Bronchial epithelial cell (primary cell): Measurements from ENCODE around the gene SUPT4H1. TPM values are rescaled to one million over a fixed set of nuclear protein-coding genes. Genes with fewer than 3 reads are reported as not detected.

Source experiments
- DNase-seq: peaks from one replicate; pipeline ENCODE4 v3.0.0-alpha.2; 2010; ENCODE audit warnings: low read depth
- FAIRE-seq: peaks from 2 replicates; lab custom pipeline; 2011; peaks lifted over from hg19 to GRCh38; lab: Jason Lieb, UNC
- H3K27me3 ChIP-seq: 2 replicates; pipeline ENCODE4 v1.5.1; 2011; ENCODE audit warnings: low read length; ENCODE audit not compliant: control insufficient read depth, insufficient read depth
- H3K36me3 ChIP-seq: 2 replicates; pipeline ENCODE4 v1.5.1; 2011; ENCODE audit warnings: low read length; ENCODE audit not compliant: control insufficient read depth, insufficient read depth
- H3K4me3 ChIP-seq: 2 replicates; pipeline ENCODE4 v1.5.1; 2011; ENCODE audit warnings: mild to moderate bottlenecking, low read depth, low read length, control low read depth
- CTCF ChIP-seq: IDR thresholded peaks from 2 replicates; pipeline ENCODE4 v1.5.1; 2011; ENCODE audit warnings: mild to moderate bottlenecking, moderate library complexity, low read length, control low read depth, inconsistent platforms; ENCODE audit not compliant: insufficient read depth, severe bottlenecking
- total RNA-seq: library from RNA; depleted of rRNA; stranded (reverse); fragments of >200 nt; gene quantifications from 2 replicates; pipeline ENCODE4 v1.2.1, GENCODE V29; 2014

The SUPT4H1 gene
- total RNA-seq, 1 donor from 2014 or later: 52.1 TPM

- no peak for FAIRE-seq
- H3K27me3 ChIP-seq: no peaks in the 10 kb centered on the region
- DNase-seq: no peak
Measured at GRCh38 chr17:58308173-58308984, 43.6 kb downstream of the SUPT4H1 start.

GRCh38 chr17:58307468-58308172 lies 44.4 kb downstream of the SUPT4H1 start:
- no peak for TF ChIP-seq CTCF
- H3K4me3 ChIP-seq: no peak overlapping the region
- no peak for FAIRE-seq
- no peaks in the 10 kb centered on the region for H3K27me3 ChIP-seq
- no peaks in the 10 kb centered on the region for H3K36me3 ChIP-seq
- DNase-seq: no peak

More at GRCh38 chr17:58308173-58308984, 43.6 kb downstream of the SUPT4H1 start:
- Histone ChIP-seq H3K4me3 (no peak overlapping the region), H3K36me3 (no peaks in the 10 kb centered on the region)
- TF ChIP-seq CTCF: peak; percentile 21

- DNase-seq: no peak
Measured at GRCh38 chr17:58306131-58306951, 45.7 kb downstream of the SUPT4H1 start.

GRCh38 chr17:58305626-58306025 lies 46.4 kb downstream of the SUPT4H1 start:
- FAIRE-seq: no peak
- TF ChIP-seq CTCF: no peak

More at GRCh38 chr17:58306131-58306951, 45.7 kb downstream of the SUPT4H1 start:
- no peak for TF ChIP-seq CTCF
- no peaks in the 10 kb centered on the region for H3K27me3 ChIP-seq
- no peak overlapping the region for H3K4me3 ChIP-seq
- FAIRE-seq: no peak
- no peaks in the 10 kb centered on the region for H3K36me3 ChIP-seq

GRCh38 chr17:58304750-58305486 lies 47.1 kb downstream of the SUPT4H1 start:
- no peak for FAIRE-seq

More at GRCh38 chr17:58305626-58306025, 46.4 kb downstream of the SUPT4H1 start:
- H3K36me3 ChIP-seq: no peaks in the 10 kb centered on the region
- no peak for DNase-seq
- H3K27me3 ChIP-seq: no peaks in the 10 kb centered on the region
- no peak overlapping the region for H3K4me3 ChIP-seq

More at GRCh38 chr17:58304750-58305486, 47.1 kb downstream of the SUPT4H1 start:
- Histone ChIP-seq H3K36me3 (no peaks in the 10 kb centered on the region), H3K4me3 (no peak overlapping the region), H3K27me3 (no peaks in the 10 kb centered on the region)
- no peak for DNase-seq
- no peak for TF ChIP-seq CTCF
